Caco-2 (cell line): ENCODE measurements around the gene MED29. TPM values are rescaled to one million over a fixed set of nuclear protein-coding genes. Genes with fewer than 3 reads are reported as not detected.

Experiments used
- BruUV-seq: library from RNA; stranded (reverse); fragments of 400-500 nt; replicated peaks from 2 replicates; lab custom pipeline; 2021; lab: Mats Ljungman, UMichigan
- CTCF ChIA-PET: fragments of 300-600 bp; sonication (Branson Sonifier 250); formaldehyde crosslinking; loops from one replicate; lab custom pipeline; 2022; ENCODE audit warnings: antibody characterized with exemption; lab: Charles Lee
- POLR2A ChIA-PET: fragments of 300-600 bp; sonication (Branson Sonifier 250); formaldehyde crosslinking; loops from one replicate; lab custom pipeline; 2022; ENCODE audit warnings: antibody characterized with exemption; lab: Charles Lee
- DNase-seq, 2 experiments: peaks; one replicate each; pipeline versions ENCODE4 v3.0.0 to v3.0.0-alpha.2; 2020 to 2022
- H3K27me3 ChIP-seq: replicated peaks from 2 replicates; pipeline ENCODE4 v1.6.0; 2011; ENCODE audit warnings: low read length; ENCODE audit not compliant: control insufficient read depth, insufficient read depth
- H3K36me3 ChIP-seq: 2 replicates; pipeline ENCODE4 v1.5.1; 2011; ENCODE audit warnings: low read length; ENCODE audit not compliant: control insufficient read depth, insufficient read depth
- H3K4me1 ChIP-seq: fragments of 250-450 bp; sonication (Bioruptor Pico); 2 replicates; pipeline ENCODE4 v1.5.1; 2020; ENCODE audit warnings: mild to moderate bottlenecking
- H3K4me3 ChIP-seq: 2 replicates; pipeline ENCODE4 v1.5.1; 2011; ENCODE audit warnings: low read depth, mild to moderate bottlenecking, control low read depth, low read length
- H3K9me3 ChIP-seq: fragments of 250-450 bp; sonication (Bioruptor Pico); 2 replicates; pipeline ENCODE4 v1.5.1; 2020; ENCODE audit warnings: mild to moderate bottlenecking, moderate library complexity
- H3K27ac Mint-ChIP-seq: one replicate; pipeline ENCODE4 v1.8.0; 2022; ENCODE audit warnings: mixed read lengths; ENCODE audit not compliant: unreplicated experiment
- H3K27me3 Mint-ChIP-seq: one replicate; pipeline ENCODE4 v1.8.0; 2022; ENCODE audit warnings: mixed read lengths; ENCODE audit not compliant: insufficient read depth, unreplicated experiment
- H3K36me3 Mint-ChIP-seq: one replicate; pipeline ENCODE4 v1.8.0; 2022; ENCODE audit warnings: mild to moderate bottlenecking, mixed read lengths; ENCODE audit not compliant: insufficient read depth, unreplicated experiment
- H3K4me1 Mint-ChIP-seq: one replicate; pipeline ENCODE4 v1.8.0; 2022; ENCODE audit warnings: low read depth, mixed read lengths; ENCODE audit not compliant: unreplicated experiment
- H3K4me3 Mint-ChIP-seq: one replicate; pipeline ENCODE4 v1.8.0; 2022; ENCODE audit warnings: mild to moderate bottlenecking, moderate library complexity, mixed read lengths; ENCODE audit not compliant: unreplicated experiment
- H3K9me3 Mint-ChIP-seq: one replicate; pipeline ENCODE4 v1.8.0; 2022; ENCODE audit warnings: mixed read lengths; ENCODE audit not compliant: unreplicated experiment
- CTCF ChIP-seq, 2 experiments: fragments of 200-600 bp in 1 of 2; IDR thresholded peaks; 1 replicate in 1 of 2; 2 replicates in 1 of 2; pipeline versions ENCODE4 v1.5.1 to v1.8.0; 2011 to 2022; ENCODE audit warnings: antibody characterized with exemption in 1 of 2, control low read depth in 1 of 2, inconsistent platforms in 1 of 2, low read depth in 1 of 2, low read length in 1 of 2, mild to moderate bottlenecking in 1 of 2, moderate library complexity in 1 of 2; ENCODE audit not compliant: insufficient read depth in 1 of 2, severe bottlenecking in 1 of 2, unreplicated experiment in 1 of 2
- intact Hi-C: fragments of 100-400 bp; cut with micrococcal nuclease; formaldehyde crosslinking; loops from one replicate; pipeline ENCODE4 v1.10.0; 2022; ENCODE audit not compliant: unreplicated experiment
- total RNA-seq: library from RNA; stranded (reverse); gene quantifications from 2 replicates; pipeline ENCODE4 v1.2.3, GENCODE V29; 2022

Gene MED29
- total RNA-seq, 1 experiment from 2014 or later, result 50.8 TPM

GRCh38 chr19:39403331-39404312, 12.4 kb downstream of the MED29 start:
- BruUV-seq, result TSS peak; percentile 15
- Histone ChIP-seq H3K4me3 (peak overlapping the region; percentile 51), H3K9me3 (no peaks in the 10 kb centered on the region), H3K36me3 (peaks cover 4% of the 10 kb centered on the region; the same call in 1 of the 2 replicates), H3K4me1 (peaks cover 55% of the 10 kb centered on the region), H3K27me3 (no peaks in the 10 kb centered on the region)
- Mint-ChIP-seq H3K4me3 (peak overlapping the region; percentile 91), H3K36me3 (peaks cover 79% of the 10 kb centered on the region), H3K27ac (peak overlapping the region; percentile 84), H3K4me1 (peaks cover 36% of the 10 kb centered on the region), H3K27me3 (no peaks in the 10 kb centered on the region), H3K9me3 (no peaks in the 10 kb centered on the region)
- intact Hi-C loops, result no loop called here
- CTCF ChIA-PET, result interaction anchor here (1.2 kb wide), 1 partner anchor 263 kb away, joined by 6 read pairs; no protein-coding TSS in a partner anchor
- TF ChIP-seq CTCF (IDR thresholded peaks at IDR 0.05; ENCODE audit: insufficient read depth in 1 of 2, low read depth in 1 of 2, low read length in 1 of 2, severe bottlenecking in 1 of 2, unreplicated experiment in 1 of 2), result no peak
- POLR2A ChIA-PET, result interaction anchor here (0.6 to 1.5 kb wide), 4 partner anchors 13 to 77 kb away, joined by 3 to 9 read pairs (median 5); partner anchors contain the start of genes MED29, PAF1 and RPS16
- DNase-seq, result peak; percentile 92 to 94

- no peaks in the 10 kb centered on the region for H3K27me3 Mint-ChIP-seq
- TF ChIP-seq CTCF (IDR thresholded peaks at IDR 0.05; ENCODE audit: insufficient read depth in 1 of 2, low read depth in 1 of 2, low read length in 1 of 2, severe bottlenecking in 1 of 2, unreplicated experiment in 1 of 2), result no peak
- no peak overlapping the region for H3K4me3 ChIP-seq
- H3K4me1 Mint-ChIP-seq, result peaks cover 29% of the 10 kb centered on the region
- peaks cover 4% of the 10 kb centered on the region; the same call in 1 of the 2 replicates for H3K36me3 ChIP-seq
- CTCF ChIA-PET, result no interaction called here
- DNase-seq, result no peak
- H3K4me1 ChIP-seq, result peaks cover 38% of the 10 kb centered on the region
- peaks cover 83% of the 10 kb centered on the region for H3K36me3 Mint-ChIP-seq
- no peaks in the 10 kb centered on the region for H3K27me3 ChIP-seq
- BruUV-seq, result no TSS peak
- peak overlapping the region; percentile 77 for H3K4me3 Mint-ChIP-seq
- H3K9me3 Mint-ChIP-seq, result no peaks in the 10 kb centered on the region
- H3K9me3 ChIP-seq, result no peaks in the 10 kb centered on the region
- POLR2A ChIA-PET, result interaction anchor here (1.1 kb wide), 1 partner anchor 31 kb away, joined by 5 read pairs; the partner anchor contains the start of gene RPS16
- H3K27ac Mint-ChIP-seq, result peak overlapping the region; percentile 84
- intact Hi-C loops, result no loop called here
Observed at GRCh38 chr19:39405261-39405957, 14.2 kb downstream of the MED29 start.
